Measurements from ENCODE around the gene SORL1-AS1.

SORL1-AS1 gene

DNA sequence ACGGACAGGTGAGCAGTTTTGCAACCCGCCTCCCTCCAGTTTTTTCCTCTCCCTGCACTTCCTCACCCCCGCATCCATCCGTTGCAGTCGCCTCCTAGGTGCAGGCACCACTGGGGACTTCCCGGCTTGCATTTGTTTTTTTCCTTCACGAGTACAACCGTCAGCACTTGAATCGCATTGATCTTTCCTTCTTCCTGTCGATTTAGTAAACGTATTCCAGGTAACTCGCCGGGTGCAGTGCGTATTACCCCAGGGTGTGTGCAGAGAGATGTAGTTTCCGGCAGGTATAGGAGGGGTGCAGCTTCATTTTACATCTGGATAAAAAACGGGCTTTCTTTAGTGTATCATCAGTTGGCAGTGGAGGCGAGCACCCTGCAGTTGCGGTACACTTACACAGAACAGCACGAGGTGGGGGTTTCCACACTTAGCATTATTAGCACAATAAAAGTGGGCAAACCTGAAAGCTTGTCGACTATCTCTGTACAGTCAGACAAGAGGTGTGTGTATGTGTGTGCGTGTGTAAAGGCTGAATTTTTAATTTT, at the start of gene SORL1-AS1:
Gene SORL1-AS1, minus strand, starts transcription at position 359 of the 542 bp plus-strand sequence.
- no peaks in the 10 kb centered on the region for H3K9me3 ChIP-seq
- intact Hi-C loops (cut with DNase I), result loop anchor here in 1 of 2 donors (10.0 kb wide), 1 partner anchor 128 kb away; no protein-coding TSS in a partner anchor
- H3K4me3 ChIP-seq, result peak within 1 kb of the TSS; percentile 65
- 5% methylated on average over 21 of the region's 21 CpGs for WGBS, 3 donors
- peak in 3 of 4 donors; percentile 10 to 31 (median 15) for ATAC-seq
- no peaks in the 10 kb centered on the region for H3K4me1 ChIP-seq
- no peak for TF ChIP-seq CTCF (IDR thresholded peaks at IDR 0.05)
- no peak for DNase-seq
- no peak within 1 kb of the TSS for H3K27ac ChIP-seq
- H3K36me3 ChIP-seq (ENCODE audit: insufficient read depth in 1 of 2, low read depth in 1 of 2), result no peaks in the 10 kb centered on the region
- peaks cover 0 to 17% (median 2%) of the 10 kb centered on the region in 3 donors for H3K27me3 ChIP-seq (ENCODE audit: insufficient read depth in 3 of 3, low read length in 2 of 3)

- Histone ChIP-seq H3K27me3 (ENCODE audit: insufficient read depth in 3 of 3, low read length in 2 of 3) (no peaks in the 10 kb centered on the region), H3K36me3 (ENCODE audit: insufficient read depth in 1 of 2, low read depth in 1 of 2) (no peaks in the 10 kb centered on the region), H3K4me3 (no peak overlapping the region), H3K4me1 (no peaks in the 10 kb centered on the region), H3K9me3 (peaks cover 5% of the 10 kb centered on the region), H3K27ac (no peak overlapping the region)
- no peak for TF ChIP-seq CTCF (IDR thresholded peaks at IDR 0.05)
- DNase-seq (no peak), ATAC-seq (no peak)
- intact Hi-C loops (cut with DNase I), result no loop called here
- 69 to 85% (median 71%) methylated on average over 1 of the region's 1 CpG for WGBS, 3 donors
Measured at GRCh38 chr11:121500717-121501116, 48.0 kb upstream of the SORL1-AS1 start.

GRCh38 chr11:121500275-121500674, 47.5 kb upstream of the SORL1-AS1 start:
- no peak for TF ChIP-seq CTCF (IDR thresholded peaks at IDR 0.05)
- Histone ChIP-seq H3K4me1 (no peaks in the 10 kb centered on the region), H3K27me3 (ENCODE audit: insufficient read depth in 3 of 3, low read length in 2 of 3) (no peaks in the 10 kb centered on the region), H3K27ac (no peak overlapping the region), H3K9me3 (peaks cover 1% of the 10 kb centered on the region), H3K36me3 (ENCODE audit: insufficient read depth in 1 of 2, low read depth in 1 of 2) (no peaks in the 10 kb centered on the region), H3K4me3 (no peak overlapping the region)
- WGBS, 3 donors, result 44 to 74% (median 71%) methylated on average over 2 of the region's 2 CpGs
- ATAC-seq (no peak), DNase-seq (no peak)
- intact Hi-C loops (cut with DNase I), result no loop called here

GRCh38 chr11:121499405-121499804, 46.6 kb upstream of the SORL1-AS1 start:
- no peaks in the 10 kb centered on the region for H3K27me3 ChIP-seq (ENCODE audit: insufficient read depth in 3 of 3, low read length in 2 of 3)
- DNase-seq (no peak), ATAC-seq (no peak)
- TF ChIP-seq CTCF (IDR thresholded peaks at IDR 0.05), result no peak
- H3K4me1 ChIP-seq, result no peaks in the 10 kb centered on the region
- no peak overlapping the region for H3K27ac ChIP-seq
- no peaks in the 10 kb centered on the region for H3K9me3 ChIP-seq
- 19 to 28% (median 24%) methylated on average over 2 of the region's 2 CpGs for WGBS, 3 donors
- H3K4me3 ChIP-seq, result no peak overlapping the region
- intact Hi-C loops (cut with DNase I), result no loop called here
- H3K36me3 ChIP-seq (ENCODE audit: insufficient read depth in 1 of 2, low read depth in 1 of 2), result no peaks in the 10 kb centered on the region
